ENCODE data around the gene RSPH6A.
"Not testable (repeated sequence)": the region's sequence is repeated elsewhere in the genome, so short reads cannot be mapped to it uniquely, and the experiment has no call there.

Gene RSPH6A

DNA sequence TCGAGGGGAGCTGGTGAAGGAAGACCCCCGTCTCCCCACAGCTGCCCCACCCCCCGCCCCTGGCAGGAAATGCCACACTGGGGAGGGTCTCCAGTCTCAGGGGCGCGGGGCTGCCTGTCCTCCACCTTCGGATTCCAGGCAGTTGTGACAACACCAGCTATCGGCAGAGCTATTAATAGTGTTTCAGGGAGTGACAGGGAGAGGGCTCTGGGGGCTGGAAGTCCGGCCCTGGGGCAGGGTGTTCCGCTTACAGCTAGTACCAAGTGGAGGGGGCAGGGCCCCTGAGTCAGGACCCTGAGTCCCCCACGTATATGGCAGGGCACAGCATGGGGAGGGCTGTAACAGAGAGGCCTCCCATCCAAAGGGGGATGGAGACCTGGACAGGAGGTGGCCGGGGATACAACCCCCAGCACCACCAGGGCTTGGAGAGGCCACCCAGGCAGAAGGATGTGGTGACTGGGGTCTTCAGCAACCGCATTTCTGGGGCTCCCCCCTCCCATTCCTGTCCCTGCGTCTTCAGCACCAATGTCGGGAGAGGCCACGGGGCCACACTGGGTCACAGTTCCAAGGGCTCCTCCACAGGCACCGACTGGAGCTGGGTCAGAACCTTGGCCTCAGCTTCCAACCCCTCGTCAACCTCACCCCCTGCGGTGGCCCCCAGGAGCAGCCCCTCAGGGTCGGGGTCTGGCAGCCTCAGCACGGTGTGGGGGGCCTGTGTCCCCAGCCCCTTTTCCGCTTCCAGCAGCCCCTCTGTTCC lies 50.0 kb downstream of the RSPH6A start:
- DNase-seq (ENCODE audit: low spot score), result no peak

GRCh38 chr19:45764475-45764874 lies 50.6 kb downstream of the RSPH6A start:
- DNase-seq (ENCODE audit: low spot score), result no peak

DNA sequence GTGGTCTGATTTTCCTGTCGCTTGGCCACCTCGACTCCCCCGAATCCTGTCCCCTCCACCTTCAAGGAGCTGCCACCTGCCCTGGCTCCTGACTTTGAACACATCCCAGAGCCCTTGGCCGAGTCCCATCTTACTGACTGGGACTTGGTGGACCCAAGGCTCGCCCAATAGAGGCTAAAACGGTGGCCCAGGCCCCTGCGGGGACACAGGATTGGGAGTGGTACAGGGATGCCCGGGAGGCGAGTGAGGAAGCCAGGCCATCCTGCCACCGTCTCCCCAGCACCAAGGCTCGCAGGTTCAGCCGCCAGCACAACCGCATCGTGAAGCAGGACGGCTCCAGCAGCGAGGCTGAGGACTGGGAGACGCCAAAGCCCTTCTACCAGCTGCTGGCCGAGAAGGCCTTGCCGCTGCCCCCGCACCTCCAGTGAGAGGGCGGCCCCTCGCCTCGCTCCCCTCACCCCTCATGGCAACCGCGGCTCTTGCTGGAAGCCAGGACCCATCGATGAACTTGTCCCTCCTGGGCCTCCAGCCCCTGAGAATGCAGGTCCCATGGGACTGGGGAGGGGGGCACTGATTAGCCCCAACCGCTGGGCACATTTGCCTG lies 51.3 kb downstream of the RSPH6A start:
- DNase-seq (ENCODE audit: low spot score), result no peak

GRCh38 chr19:45762870-45763631 lies 52.1 kb downstream of the RSPH6A start:
- no peak for DNase-seq (ENCODE audit: low spot score)

DNA sequence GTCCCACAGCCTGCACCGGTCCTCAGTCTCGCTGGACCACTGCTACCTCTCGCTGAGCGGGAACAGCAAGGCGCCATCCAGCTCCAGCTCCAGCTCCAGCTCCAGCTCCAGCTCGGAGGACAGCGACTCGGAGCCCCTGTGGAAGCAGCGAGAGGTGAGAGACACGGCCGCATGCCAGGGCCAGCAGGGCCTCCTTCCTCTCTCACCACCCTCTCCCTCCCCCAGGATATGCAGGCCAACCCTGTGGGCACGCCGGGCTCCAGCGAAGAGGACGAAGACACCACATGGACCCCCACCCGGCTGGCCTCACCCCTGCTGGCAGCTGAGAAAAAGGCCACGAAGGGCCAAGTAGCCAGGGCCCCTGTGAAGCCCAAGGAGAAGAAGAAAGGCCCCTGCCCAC lies 53.4 kb downstream of the RSPH6A start:
- no peak for DNase-seq (ENCODE audit: low spot score)

- no peak for DNase-seq (ENCODE audit: low spot score)
Observed at GRCh38 chr19:45758921-45759320, 56.2 kb downstream of the RSPH6A start.

DNA sequence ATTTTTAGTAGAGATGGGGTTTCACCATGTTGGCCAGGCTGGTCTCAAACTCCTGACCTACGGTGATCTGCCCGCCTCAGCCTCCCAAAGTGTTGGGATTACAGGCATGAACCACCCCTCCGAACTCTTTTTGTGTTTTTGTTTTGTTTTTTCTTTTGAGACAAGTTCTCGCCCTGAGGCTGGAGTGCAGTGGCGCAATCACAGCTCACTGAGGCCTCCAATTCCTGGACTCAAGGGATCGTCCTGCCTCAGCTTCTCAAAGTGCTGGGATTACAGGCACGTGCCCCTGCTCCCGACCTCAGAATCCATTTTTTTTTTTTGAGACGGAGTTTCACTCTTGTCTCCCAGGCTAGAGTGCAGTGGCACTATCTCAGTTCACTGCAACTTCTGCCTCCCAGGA lies 57.4 kb downstream of the RSPH6A start:
- no peak for DNase-seq (ENCODE audit: low spot score)

- DNase-seq (ENCODE audit: low spot score), result no peak
Observed at GRCh38 chr19:45754323-45754722, 60.8 kb downstream of the RSPH6A start.

GRCh38 chr19:45753548-45753947 lies 61.6 kb downstream of the RSPH6A start:
- DNase-seq (ENCODE audit: low spot score), result no peak

- DNase-seq (ENCODE audit: low spot score), result no peak
Observed at GRCh38 chr19:45752639-45753038, 62.5 kb downstream of the RSPH6A start.

- DNase-seq (ENCODE audit: low spot score), result not testable (repeated sequence)
Observed at GRCh38 chr19:45751483-45751882, 63.6 kb downstream of the RSPH6A start.

DNA sequence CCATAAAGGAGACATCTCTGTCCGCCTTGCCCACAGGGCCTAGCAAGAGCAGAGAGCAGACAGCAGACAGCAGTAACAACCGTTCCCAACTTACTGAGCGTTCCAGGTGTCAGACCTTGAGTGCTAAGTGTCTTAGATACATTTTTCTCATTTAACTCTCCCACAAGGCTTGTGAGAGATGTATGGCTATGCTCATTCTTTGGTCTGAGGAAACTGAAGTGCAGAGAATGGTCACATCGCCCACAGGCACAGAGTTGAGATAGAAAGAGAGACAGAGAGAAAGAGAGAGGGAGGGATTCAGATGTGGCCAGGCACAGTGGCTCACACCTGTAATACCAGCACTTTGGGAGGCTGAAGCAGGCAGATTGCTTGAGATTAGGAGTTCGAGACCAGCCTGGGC lies 67.6 kb downstream of the RSPH6A start:
- no peak for DNase-seq (ENCODE audit: low spot score)

GRCh38 chr19:45746866-45747265 lies 68.2 kb downstream of the RSPH6A start:
- DNase-seq (ENCODE audit: low spot score), result no peak

Measured in activated CD4-positive, alpha-beta T cell treated with anti-CD3 and anti-CD28 coated beads, Interleukin-2, Interleukin-4, amounts not matched to agents 100 ng/mL and 50 ng/mL, durations not matched to agents 16 hours and 8 hours (primary cell).